ENCODE data around the gene LRRK1.

The LRRK1 gene

DNA sequence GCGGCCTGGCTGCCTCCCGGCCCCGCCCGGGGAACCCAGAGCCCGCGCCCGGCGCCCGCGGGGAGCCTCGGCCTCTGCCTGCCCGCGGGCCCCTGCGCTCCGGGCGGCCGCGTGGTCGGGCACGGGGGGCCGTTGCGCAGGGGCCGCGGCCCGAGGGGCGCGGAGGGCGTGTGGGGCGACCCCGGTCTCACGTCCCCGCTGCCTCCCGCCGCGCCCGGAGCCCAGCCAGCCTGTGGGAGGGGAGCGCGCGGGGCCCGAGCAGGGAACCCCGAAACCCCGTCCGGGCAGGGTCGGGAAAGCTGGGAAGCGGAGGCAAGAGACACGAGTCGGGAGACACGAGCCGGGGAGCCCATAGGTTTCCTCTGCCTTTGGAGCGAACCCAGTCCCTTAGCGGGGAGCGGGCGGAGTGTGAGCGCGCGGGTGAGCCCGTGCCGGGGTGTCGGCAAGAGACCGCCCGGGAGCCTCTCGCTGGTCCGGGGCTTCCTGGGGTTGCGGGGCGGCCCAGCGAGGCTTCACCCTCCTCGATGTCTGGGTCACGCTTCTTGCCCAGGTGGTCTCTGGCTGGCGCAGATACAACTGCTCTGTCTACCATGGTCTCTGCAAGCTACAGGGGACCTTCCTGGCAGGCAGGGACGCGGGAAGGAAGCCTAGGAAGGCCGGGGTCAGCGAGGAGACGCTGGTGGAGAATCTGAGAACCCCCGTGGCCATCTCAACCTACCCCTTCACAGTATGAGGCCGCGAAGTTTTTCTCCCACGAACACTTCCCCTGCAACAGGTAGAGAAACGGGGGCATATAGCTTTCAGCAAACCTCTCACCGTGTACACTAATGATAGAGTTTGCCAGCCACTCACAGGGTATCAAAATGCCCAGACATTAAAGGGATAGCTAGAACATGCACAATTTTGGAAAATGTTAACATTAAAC, 586 bp downstream of the LRRK1 start:
- TF ChIP-seq TAF1 (IDR thresholded peaks at IDR 0.05; ENCODE audit: borderline replicate concordance, low read depth, low read length) (no peak), POLR2A (IDR thresholded peaks at IDR 0.05; ENCODE audit: low read depth, low read length) (no peak), POLR2AphosphoS5 (IDR thresholded peaks at IDR 0.05; ENCODE audit: low read depth, low read length) (no peak)
- DNase-seq (ENCODE audit: insufficient read length) (no peak), FAIRE-seq (no peak)

DNA sequence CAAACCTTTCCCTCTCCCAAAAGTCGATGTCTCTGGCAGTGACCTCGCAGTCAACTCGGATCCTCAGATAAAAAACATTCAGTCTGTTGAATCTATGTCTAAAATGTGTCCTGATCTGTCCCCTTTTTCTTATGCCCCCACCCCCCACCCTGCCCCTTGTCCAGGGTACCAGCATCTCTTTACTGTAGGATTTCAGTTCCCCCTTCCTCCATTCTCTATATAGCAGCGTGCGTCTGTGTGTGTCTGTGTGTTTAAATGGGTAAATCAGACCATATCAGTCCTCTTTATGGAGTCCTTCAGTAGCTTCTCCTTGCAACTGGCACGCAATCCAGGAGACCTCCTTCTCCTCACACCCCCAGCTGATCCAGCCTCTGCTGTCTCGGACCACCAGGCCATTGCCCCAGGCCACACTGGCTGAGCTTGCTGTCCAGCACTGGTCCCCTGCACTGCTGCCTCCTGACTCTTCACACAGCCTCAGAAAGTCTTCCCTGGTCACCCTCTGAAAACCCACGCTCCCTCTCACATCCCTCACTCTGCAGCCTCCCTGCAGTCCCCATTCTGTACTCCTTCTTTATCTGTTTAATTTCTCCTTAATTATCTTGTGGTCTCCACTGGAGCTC, 1.5 kb downstream of the LRRK1 start:
- FAIRE-seq = no peak
- DNase-seq (ENCODE audit: insufficient read length) = no peak
- no peak for TF ChIP-seq POLR2AphosphoS5 (IDR thresholded peaks at IDR 0.05; ENCODE audit: low read depth, low read length)
- TF ChIP-seq POLR2A (IDR thresholded peaks at IDR 0.05; ENCODE audit: low read depth, low read length) = no peak; the same call in 1 of the 2 replicates
- no peak for TF ChIP-seq TAF1 (IDR thresholded peaks at IDR 0.05; ENCODE audit: borderline replicate concordance, low read depth, low read length)

DNA sequence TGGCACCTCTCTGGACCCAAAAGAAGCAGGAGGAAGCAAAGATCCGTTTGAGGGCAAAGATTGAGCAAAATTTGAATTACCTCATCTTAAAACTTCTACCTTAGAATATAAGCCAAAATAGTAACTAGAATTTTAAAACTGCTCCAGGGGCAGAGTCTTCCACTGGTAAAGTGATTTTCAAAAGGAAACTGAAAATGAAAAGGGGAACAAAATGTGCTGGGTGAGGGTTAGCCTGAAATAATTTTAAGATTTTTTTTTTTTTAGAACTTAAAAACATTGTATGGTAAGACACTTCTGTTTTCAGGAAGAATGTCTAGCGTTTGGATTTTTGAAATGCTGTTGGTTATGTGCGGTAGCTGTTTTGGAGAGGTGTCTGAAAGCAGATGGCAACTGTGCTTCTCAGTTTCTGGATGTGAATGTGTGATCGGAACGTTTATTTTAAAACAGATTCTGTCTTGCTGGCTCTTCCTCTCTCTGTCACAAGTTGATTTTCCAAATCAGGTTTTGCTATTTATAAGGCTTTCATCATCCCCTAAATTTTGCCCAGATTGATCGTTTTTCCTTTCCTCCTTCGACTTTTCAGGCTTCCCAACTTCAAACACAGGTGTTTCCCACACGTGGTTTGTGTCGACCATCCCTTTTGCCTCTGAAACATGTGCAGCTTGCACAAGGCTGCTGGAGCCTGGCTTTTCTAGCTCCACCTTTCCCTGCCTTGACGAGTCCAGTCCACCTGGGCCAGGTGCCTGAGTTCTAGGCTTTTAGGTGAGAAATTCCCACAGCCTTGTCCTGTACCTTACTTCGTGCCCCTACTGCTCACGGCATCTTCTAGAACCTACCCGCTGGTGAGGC, 3.3 kb downstream of the LRRK1 start:
- DNase-seq (ENCODE audit: insufficient read length) = no peak
- FAIRE-seq = no peak

DNA sequence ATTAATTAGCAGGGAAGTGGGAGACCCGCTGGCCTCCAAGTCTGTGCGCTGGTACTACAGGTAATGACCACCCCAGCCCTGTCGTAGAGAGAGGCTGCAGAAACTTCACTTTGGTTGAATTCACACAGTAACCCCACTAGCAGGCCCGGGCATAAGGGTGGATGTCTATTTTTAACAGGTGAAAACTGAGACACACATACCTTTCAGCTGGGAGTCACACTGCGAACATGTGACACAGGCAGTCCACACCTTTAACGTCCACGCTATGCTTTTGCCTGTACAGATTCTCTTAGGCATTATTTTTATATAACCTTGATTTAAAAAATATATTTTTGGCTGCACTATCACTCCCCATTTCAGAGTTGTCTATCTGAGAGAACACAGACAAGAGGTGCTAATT, 3.9 kb downstream of the LRRK1 start:
- DNase-seq (ENCODE audit: insufficient read length) (no peak), FAIRE-seq (no peak)
- TF ChIP-seq POLR2AphosphoS5 (IDR thresholded peaks at IDR 0.05; ENCODE audit: low read depth, low read length) = no peak
- no peak for TF ChIP-seq TAF1 (IDR thresholded peaks at IDR 0.05; ENCODE audit: borderline replicate concordance, low read depth, low read length)
- TF ChIP-seq POLR2A (IDR thresholded peaks at IDR 0.05; ENCODE audit: low read depth, low read length) = no peak

More for the DNA sequence above, 3.3 kb downstream of the LRRK1 start:
- TF ChIP-seq TAF1 (IDR thresholded peaks at IDR 0.05; ENCODE audit: borderline replicate concordance, low read depth, low read length) = no peak
- no peak for TF ChIP-seq POLR2A (IDR thresholded peaks at IDR 0.05; ENCODE audit: low read depth, low read length)
- no peak for TF ChIP-seq POLR2AphosphoS5 (IDR thresholded peaks at IDR 0.05; ENCODE audit: low read depth, low read length)

DNA sequence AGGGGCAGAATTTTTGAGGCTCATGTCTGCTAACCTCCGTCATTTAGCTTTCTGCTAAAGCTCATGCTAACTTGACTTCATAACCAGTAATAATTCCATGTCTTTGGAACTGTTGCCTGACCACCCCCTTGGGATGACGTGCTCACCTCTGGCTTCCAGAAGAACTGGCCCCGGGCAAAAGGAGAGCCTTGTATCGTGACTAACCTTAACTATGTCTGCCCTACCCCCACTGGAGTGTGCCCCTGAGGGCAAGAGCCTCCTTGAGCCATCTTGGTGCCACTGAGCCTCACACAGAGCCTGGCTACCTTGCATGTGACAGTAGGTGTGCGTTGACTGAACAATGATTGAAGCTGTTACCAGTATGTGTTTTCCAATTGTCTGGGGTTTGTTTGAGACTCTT, 4.7 kb downstream of the LRRK1 start:
- DNase-seq (ENCODE audit: insufficient read length) (no peak), FAIRE-seq (no peak)
- TF ChIP-seq TAF1 (IDR thresholded peaks at IDR 0.05; ENCODE audit: borderline replicate concordance, low read depth, low read length) = no peak
- no peak for TF ChIP-seq POLR2AphosphoS5 (IDR thresholded peaks at IDR 0.05; ENCODE audit: low read depth, low read length)
- no peak for TF ChIP-seq POLR2A (IDR thresholded peaks at IDR 0.05; ENCODE audit: low read depth, low read length)

DNA sequence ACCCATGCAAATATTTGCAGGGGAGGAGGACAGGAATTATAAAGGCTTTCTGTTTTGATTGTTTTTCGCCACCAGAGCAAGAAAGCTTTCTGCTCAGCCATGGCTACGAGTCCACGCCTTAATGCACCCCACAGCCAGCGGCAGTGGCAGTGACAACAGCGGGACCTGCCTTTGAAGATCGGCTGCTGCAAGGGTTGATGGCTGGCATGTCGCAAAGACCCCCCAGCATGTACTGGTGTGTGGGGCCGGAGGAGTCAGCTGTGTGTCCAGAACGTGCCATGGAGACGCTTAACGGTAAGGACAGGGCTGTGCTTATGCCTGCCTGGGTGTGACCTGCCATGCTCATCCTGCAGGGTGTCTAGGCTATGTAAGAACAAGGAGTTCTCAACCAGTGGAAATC, 5.3 kb downstream of the LRRK1 start:
- DNase-seq (ENCODE audit: insufficient read length) (no peak), FAIRE-seq (no peak)
- TF ChIP-seq POLR2AphosphoS5 (IDR thresholded peaks at IDR 0.05; ENCODE audit: low read depth, low read length) (no peak), TAF1 (IDR thresholded peaks at IDR 0.05; ENCODE audit: borderline replicate concordance, low read depth, low read length) (no peak), POLR2A (IDR thresholded peaks at IDR 0.05; ENCODE audit: low read depth, low read length) (no peak)

DNA sequence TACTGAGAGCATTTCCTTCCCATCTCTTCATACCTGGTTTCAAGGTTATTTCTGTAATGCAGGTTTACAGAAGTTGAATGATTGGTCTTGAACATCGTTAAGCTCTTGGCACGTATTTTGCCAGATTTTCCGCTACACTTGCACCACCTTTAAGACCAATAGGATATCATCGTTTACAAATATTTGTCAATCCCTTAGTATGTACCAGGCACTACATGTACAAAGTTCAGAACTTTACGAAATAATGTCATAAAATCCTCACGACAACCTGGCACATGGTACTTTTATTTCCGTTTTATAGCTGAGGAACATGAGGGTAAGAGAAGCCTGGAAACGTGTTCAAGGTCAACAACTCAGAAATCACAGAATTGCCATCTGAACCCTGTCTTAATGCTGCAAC, 6.3 kb downstream of the LRRK1 start:
- TF ChIP-seq TAF1 (IDR thresholded peaks at IDR 0.05; ENCODE audit: borderline replicate concordance, low read depth, low read length) (no peak), POLR2A (IDR thresholded peaks at IDR 0.05; ENCODE audit: low read depth, low read length) (no peak), POLR2AphosphoS5 (IDR thresholded peaks at IDR 0.05; ENCODE audit: low read depth, low read length) (no peak)
- no peak for FAIRE-seq
- no peak for DNase-seq (ENCODE audit: insufficient read length)

DNA sequence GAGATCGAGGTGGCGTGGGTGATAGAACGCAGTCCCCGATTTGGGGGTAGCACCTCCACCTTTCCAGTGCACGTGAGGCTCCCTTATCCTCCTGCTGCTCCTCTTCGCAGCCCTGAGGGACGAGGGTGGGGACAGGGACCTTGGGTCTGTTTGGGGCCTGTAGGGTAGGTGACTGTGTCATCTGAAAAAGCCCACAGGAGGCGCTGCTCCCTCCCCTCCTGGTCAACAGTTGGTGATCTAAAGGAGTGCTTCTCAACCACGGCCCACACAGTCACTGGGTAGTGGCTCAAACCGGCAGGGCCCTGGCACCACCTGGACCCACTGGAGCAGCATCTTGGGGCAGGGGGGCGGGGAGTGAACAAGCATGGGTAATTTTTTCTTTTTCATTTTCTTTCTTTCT, 7.1 kb downstream of the LRRK1 start:
- TF ChIP-seq TAF1 (IDR thresholded peaks at IDR 0.05; ENCODE audit: borderline replicate concordance, low read depth, low read length) (no peak), POLR2AphosphoS5 (IDR thresholded peaks at IDR 0.05; ENCODE audit: low read depth, low read length) (no peak), POLR2A (IDR thresholded peaks at IDR 0.05; ENCODE audit: low read depth, low read length) (no peak)
- no peak for DNase-seq (ENCODE audit: insufficient read length)
- FAIRE-seq = peak; percentile 14

DNA sequence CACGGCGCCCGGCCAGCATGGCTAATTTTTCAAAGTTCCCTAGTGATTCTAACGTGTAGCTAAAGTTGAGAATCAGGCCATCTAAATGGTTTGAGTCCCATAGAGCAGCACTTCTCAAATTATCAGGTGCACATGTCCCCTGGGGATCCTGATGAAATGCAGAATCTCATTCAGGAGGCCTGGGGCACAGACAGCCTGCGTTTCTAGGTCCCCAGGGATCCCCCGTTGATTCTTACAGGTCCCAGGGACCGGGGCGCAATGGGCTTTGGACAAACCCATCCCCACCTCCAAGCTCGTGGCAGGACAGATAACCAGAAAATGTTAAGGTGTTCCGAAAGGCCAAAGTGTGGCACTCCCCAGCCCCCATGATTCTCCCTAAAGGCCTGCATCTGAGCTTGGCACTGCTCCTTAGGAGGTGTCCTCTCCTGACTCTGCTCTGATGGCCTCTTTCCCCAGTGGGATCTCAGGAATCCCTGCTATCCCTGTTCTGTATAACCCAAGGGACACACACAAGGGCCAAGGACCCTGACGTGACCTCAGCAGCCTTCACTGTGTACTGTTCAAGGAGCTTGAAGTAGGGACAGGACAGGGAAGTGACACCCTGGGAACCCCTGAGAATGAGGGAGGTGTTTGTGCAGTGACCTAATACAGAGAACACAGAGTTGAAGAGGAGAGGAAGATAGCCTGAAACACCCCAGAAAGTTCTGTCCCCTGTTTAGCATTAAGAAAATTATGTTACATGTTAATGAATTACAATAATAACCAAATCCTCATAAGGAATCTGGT, 8.0 kb downstream of the LRRK1 start:
- FAIRE-seq = no peak
- TF ChIP-seq POLR2A (IDR thresholded peaks at IDR 0.05; ENCODE audit: low read depth, low read length) (no peak), TAF1 (IDR thresholded peaks at IDR 0.05; ENCODE audit: borderline replicate concordance, low read depth, low read length) (no peak), POLR2AphosphoS5 (IDR thresholded peaks at IDR 0.05; ENCODE audit: low read depth, low read length) (no peak)
- DNase-seq (ENCODE audit: insufficient read length) = no peak

DNA sequence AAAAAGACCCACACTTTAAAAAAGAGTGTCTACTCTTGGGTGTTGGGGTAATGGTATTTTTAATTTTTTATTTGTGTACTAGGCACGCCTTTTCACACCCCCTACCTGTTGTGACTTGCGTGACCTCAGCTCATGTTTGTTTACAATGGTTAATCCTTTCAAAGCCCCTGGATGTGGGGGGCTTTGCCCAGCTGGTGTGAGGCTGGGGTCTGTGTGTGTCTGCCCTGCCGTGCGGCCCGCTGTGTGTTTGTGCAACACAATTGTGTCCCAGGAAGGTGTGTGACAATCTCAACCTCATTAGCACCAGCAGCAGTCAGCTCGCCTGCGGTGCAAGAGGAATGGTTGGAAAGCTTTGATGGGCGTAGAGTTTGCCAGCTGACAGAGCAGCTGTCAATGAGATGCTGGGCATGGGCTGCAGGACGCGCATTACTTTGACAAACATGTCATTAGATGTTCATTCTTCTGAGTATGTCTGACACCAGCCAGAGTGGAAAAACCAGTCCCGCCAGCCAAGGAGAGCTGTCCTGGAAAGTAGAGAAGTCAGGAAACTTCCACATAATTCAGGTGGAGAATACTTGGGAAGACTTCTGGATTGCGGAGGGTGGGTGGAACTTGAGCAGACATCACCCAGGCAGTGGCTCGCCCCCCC, 9.6 kb downstream of the LRRK1 start:
- FAIRE-seq = no peak
- no peak for DNase-seq (ENCODE audit: insufficient read length)
- TF ChIP-seq POLR2AphosphoS5 (IDR thresholded peaks at IDR 0.05; ENCODE audit: low read depth, low read length) = no peak
- no peak for TF ChIP-seq TAF1 (IDR thresholded peaks at IDR 0.05; ENCODE audit: borderline replicate concordance, low read depth, low read length)
- TF ChIP-seq POLR2A (IDR thresholded peaks at IDR 0.05; ENCODE audit: low read depth, low read length) = no peak
